Activated gamma-delta T cell treated with anti-CD3 and anti-CD28 coated beads, Interleukin-2, amount 50 U/mL, for 16 hours (primary cell): ENCODE measurements around the gene UPK3BL2.
"Not testable (repeated sequence)": the region's sequence is repeated elsewhere in the genome, so short reads cannot be mapped to it uniquely, and the experiment has no call there.

Experiments
- DNase-seq: peaks from one replicate; pipeline ENCODE4 v3.0.0-alpha.2; 2020; ENCODE audit warnings: low read depth

Gene UPK3BL2

GRCh38 chr7:102494026-102494425, 49.5 kb downstream of the UPK3BL2 start:
- DNase-seq: not testable (repeated sequence)

GRCh38 chr7:102493220-102493935, 50.1 kb downstream of the UPK3BL2 start:
- not testable (repeated sequence) for DNase-seq

GRCh38 chr7:102490529-102491075, 52.9 kb downstream of the UPK3BL2 start:
- not testable (repeated sequence) for DNase-seq
